C4-2B (cell line): ENCODE results near the gene FGF5.
"Not testable (repeated sequence)": the region's sequence is repeated elsewhere in the genome, so short reads cannot be mapped to it uniquely, and the experiment has no call there.

Experiments used
- H3K27ac ChIP-seq: fragments of 450-650 bp; 2 replicates; pipeline ENCODE4 v1.5.1; 2017
- CTCF ChIP-seq: fragments of 450-650 bp; conservative IDR thresholded peaks from 2 replicates; pipeline ENCODE4 v1.5.1; 2017; ENCODE audit warnings: mild to moderate bottlenecking
- ZFX ChIP-seq: fragments of 450-650 bp; IDR thresholded peaks from 2 replicates; pipeline ENCODE4 v1.6.1; 2017

FGF5 gene

GRCh38 chr4:80270868-80271267, 4.4 kb downstream of the FGF5 start:
- H3K27ac ChIP-seq = no peak overlapping the region
- no peak for TF ChIP-seq ZFX

- TF ChIP-seq CTCF = no peak
- no peak for TF ChIP-seq ZFX
- no peak overlapping the region for H3K27ac ChIP-seq
Observed at GRCh38 chr4:80271801-80272200, 5.3 kb downstream of the FGF5 start.

- no peak overlapping the region for H3K27ac ChIP-seq
- TF ChIP-seq ZFX (no peak), CTCF (no peak)
Observed at GRCh38 chr4:80276931-80277330, 10.5 kb downstream of the FGF5 start.

- TF ChIP-seq CTCF (no peak), ZFX (no peak)
- H3K27ac ChIP-seq = no peak overlapping the region
Observed at GRCh38 chr4:80279751-80280150, 13.3 kb downstream of the FGF5 start.

- no peak overlapping the region for H3K27ac ChIP-seq
- TF ChIP-seq ZFX = no peak
Observed at GRCh38 chr4:80286451-80286850, 20.0 kb downstream of the FGF5 start.

- H3K27ac ChIP-seq = not testable (repeated sequence)
Observed at GRCh38 chr4:80290665-80291064, 24.2 kb downstream of the FGF5 start.

- no peak overlapping the region for H3K27ac ChIP-seq
- no peak for TF ChIP-seq ZFX
- no peak for TF ChIP-seq CTCF
Observed at GRCh38 chr4:80294206-80294605, 27.7 kb downstream of the FGF5 start.

- TF ChIP-seq ZFX = no peak
- no peak for TF ChIP-seq CTCF
- no peak overlapping the region for H3K27ac ChIP-seq
Observed at GRCh38 chr4:80295336-80295735, 28.9 kb downstream of the FGF5 start.

GRCh38 chr4:80295826-80296225, 29.4 kb downstream of the FGF5 start:
- TF ChIP-seq ZFX (no peak), CTCF (no peak)
- no peak overlapping the region for H3K27ac ChIP-seq
